Mesendoderm (in vitro differentiated cells): ENCODE measurements around the gene TMEM244.

Experiments
- DNase-seq: peaks from one replicate; pipeline ENCODE4 v3.0.0; 2013
- H2AK5ac ChIP-seq: 2 replicates; pipeline ENCODE4 v1.6.1; 2013; ENCODE audit warnings: low read length, inconsistent platforms
- H2BK120ac ChIP-seq: 2 replicates; pipeline ENCODE4 v1.6.1; 2013; ENCODE audit warnings: low read depth, mild to moderate bottlenecking, low read length, moderate library complexity, mixed read lengths
- H2BK15ac ChIP-seq: replicated peaks from 2 replicates; pipeline ENCODE4 v1.6.1; 2013; ENCODE audit warnings: low read depth, mild to moderate bottlenecking, moderate library complexity
- H2BK5ac ChIP-seq: 2 replicates; pipeline ENCODE4 v1.6.1; 2013; ENCODE audit warnings: low read length, inconsistent platforms
- H3K18ac ChIP-seq: 2 replicates; pipeline ENCODE4 v1.6.1; 2013; ENCODE audit warnings: mild to moderate bottlenecking, low read length, mixed read lengths
- H3K23ac ChIP-seq: one replicate; pipeline ENCODE4 v1.6.1; 2013; ENCODE audit warnings: low read length
- H3K27ac ChIP-seq: 2 replicates; pipeline ENCODE4 v1.5.1; 2013; ENCODE audit warnings: low read depth, mild to moderate bottlenecking, inconsistent platforms, low read length, moderate library complexity
- H3K27me3 ChIP-seq: 2 replicates; pipeline ENCODE4 v1.6.1; 2013; ENCODE audit warnings: low read length, control low read depth, mild to moderate bottlenecking, inconsistent platforms; ENCODE audit not compliant: insufficient read depth, poor library complexity
- H3K36me3 ChIP-seq: 2 replicates; pipeline ENCODE4 v1.6.1; 2013; ENCODE audit warnings: low read length, inconsistent platforms; ENCODE audit not compliant: control insufficient read depth, insufficient read depth
- H3K4ac ChIP-seq: one replicate; pipeline ENCODE4 v1.6.1; 2013; ENCODE audit warnings: low read depth, mild to moderate bottlenecking, low read length, moderate library complexity
- H3K4me1 ChIP-seq: 2 replicates; pipeline ENCODE4 v1.6.1; 2013; ENCODE audit warnings: low read depth, low read length, inconsistent platforms; ENCODE audit not compliant: control insufficient read depth
- H3K4me2 ChIP-seq: 2 replicates; pipeline ENCODE4 v1.6.1; 2013; ENCODE audit warnings: low read length
- H3K4me3 ChIP-seq: 2 replicates; pipeline ENCODE4 v1.5.1; 2013; ENCODE audit warnings: mild to moderate bottlenecking, low read length
- H3K56ac ChIP-seq: one replicate; pipeline ENCODE4 v1.6.1; 2013; ENCODE audit warnings: low read length
- H3K79me1 ChIP-seq: 2 replicates; pipeline ENCODE4 v1.6.1; 2013; ENCODE audit warnings: low read length, inconsistent platforms
- H3K79me2 ChIP-seq: 2 replicates; pipeline ENCODE4 v1.6.1; 2013; ENCODE audit warnings: mild to moderate bottlenecking, low read length; ENCODE audit not compliant: control insufficient read depth, insufficient read depth
- H3K9ac ChIP-seq: 2 replicates; pipeline ENCODE4 v1.6.1; 2013; ENCODE audit warnings: low read length, inconsistent platforms
- H4K5ac ChIP-seq: one replicate; pipeline ENCODE4 v1.6.1; 2013; ENCODE audit warnings: low read length
- H4K8ac ChIP-seq: one replicate; pipeline ENCODE4 v1.6.1; 2013; ENCODE audit warnings: low read depth, mild to moderate bottlenecking, control low read depth, low read length, moderate library complexity
- WGBS: extraction: QIAGEN DNeasy Blood & Tissue Kit; methylation state at CpG from one replicate; pipeline ENCODE4 v1.1.7; 2013; ENCODE audit warnings: low lambda C conversion rate, missing lambda C conversion rate; ENCODE audit not compliant: insufficient coverage; ENCODE audit errors: extremely low coverage; 5-methylcytosine and 5-hydroxymethylcytosine counted together

The TMEM244 gene

GRCh38 chr6:129801909-129802308 lies 59.2 kb downstream of the TMEM244 start:
- Histone ChIP-seq H3K9ac (no peak overlapping the region), H3K79me2 (no peaks in the 10 kb centered on the region), H3K27ac (no peak overlapping the region), H3K4ac (no peak overlapping the region), H4K5ac (no peak overlapping the region), H3K36me3 (no peaks in the 10 kb centered on the region), H4K8ac (no peak overlapping the region), H3K27me3 (no peaks in the 10 kb centered on the region), H3K23ac (no peak overlapping the region), H3K79me1 (no peaks in the 10 kb centered on the region), H3K4me1 (no peaks in the 10 kb centered on the region), H3K4me2 (no peak overlapping the region), H2BK120ac (no peak overlapping the region), H3K4me3 (no peak overlapping the region), H2AK5ac (no peak overlapping the region), H3K18ac (no peak overlapping the region), H2BK15ac (no peak overlapping the region), H3K56ac (no peak overlapping the region), H2BK5ac (no peak overlapping the region)
- no CpG with 5 or more reads among the region's 4 CpGs for WGBS
- peak; percentile 77 for DNase-seq

GRCh38 chr6:129795261-129795660 lies 65.9 kb downstream of the TMEM244 start:
- DNase-seq = no peak
- H3K79me2 ChIP-seq = no peaks in the 10 kb centered on the region
- WGBS = no CpG with 5 or more reads among the region's 2 CpGs

GRCh38 chr6:129793447-129793846 lies 67.7 kb downstream of the TMEM244 start:
- Histone ChIP-seq H4K5ac (no peak overlapping the region), H3K23ac (no peak overlapping the region), H4K8ac (no peak overlapping the region), H3K36me3 (no peaks in the 10 kb centered on the region), H3K79me1 (no peaks in the 10 kb centered on the region), H3K18ac (no peak overlapping the region), H2AK5ac (no peak overlapping the region), H3K4me1 (no peaks in the 10 kb centered on the region), H3K4ac (no peak overlapping the region), H3K79me2 (no peaks in the 10 kb centered on the region), H3K4me3 (no peak overlapping the region), H2BK5ac (no peak overlapping the region), H2BK120ac (no peak overlapping the region), H3K27me3 (no peaks in the 10 kb centered on the region), H3K9ac (no peak overlapping the region), H3K4me2 (no peak overlapping the region), H2BK15ac (no peak overlapping the region), H3K27ac (no peak overlapping the region), H3K56ac (no peak overlapping the region)
- no peak for DNase-seq
- no CpG with 5 or more reads among the region's 7 CpGs for WGBS

More at GRCh38 chr6:129795261-129795660, 65.9 kb downstream of the TMEM244 start:
- Histone ChIP-seq H2BK5ac (no peak overlapping the region), H3K18ac (no peak overlapping the region), H3K4me3 (no peak overlapping the region), H3K4me1 (no peaks in the 10 kb centered on the region), H3K56ac (no peak overlapping the region), H2BK120ac (no peak overlapping the region), H3K9ac (no peak overlapping the region), H3K36me3 (no peaks in the 10 kb centered on the region), H4K8ac (no peak overlapping the region), H3K4me2 (no peak overlapping the region), H2AK5ac (no peak overlapping the region), H3K23ac (no peak overlapping the region), H3K27me3 (no peaks in the 10 kb centered on the region), H3K4ac (no peak overlapping the region), H4K5ac (no peak overlapping the region), H3K79me1 (no peaks in the 10 kb centered on the region), H3K27ac (no peak overlapping the region), H2BK15ac (no peak overlapping the region)

- Histone ChIP-seq H3K27ac (no peak overlapping the region), H3K79me2 (no peaks in the 10 kb centered on the region), H3K4me1 (no peaks in the 10 kb centered on the region), H4K5ac (no peak overlapping the region), H4K8ac (no peak overlapping the region), H2BK5ac (no peak overlapping the region), H2BK120ac (no peak overlapping the region), H3K27me3 (no peaks in the 10 kb centered on the region), H2AK5ac (no peak overlapping the region), H3K23ac (no peak overlapping the region), H3K4me2 (no peak overlapping the region), H2BK15ac (no peak overlapping the region), H3K4me3 (no peak overlapping the region), H3K79me1 (no peaks in the 10 kb centered on the region), H3K9ac (no peak overlapping the region), H3K4ac (no peak overlapping the region), H3K36me3 (no peaks in the 10 kb centered on the region), H3K56ac (no peak overlapping the region), H3K18ac (no peak overlapping the region)
- WGBS = no CpG with 5 or more reads among the region's 4 CpGs
- DNase-seq = no peak
These were observed 69.1 kb downstream of the TMEM244 start for GRCh38 chr6:129792049-129792448.

- H4K8ac ChIP-seq = no peak overlapping the region
- H3K23ac ChIP-seq = no peak overlapping the region
- H3K27ac ChIP-seq = no peak overlapping the region
- no CpG with 5 or more reads among the region's 1 CpG for WGBS
- H2AK5ac ChIP-seq = no peak overlapping the region
- H3K36me3 ChIP-seq = no peaks in the 10 kb centered on the region
- H3K18ac ChIP-seq = no peak overlapping the region
- no peaks in the 10 kb centered on the region for H3K79me2 ChIP-seq
- H2BK120ac ChIP-seq = no peak overlapping the region
- no peaks in the 10 kb centered on the region for H3K79me1 ChIP-seq
- H3K9ac ChIP-seq = no peak overlapping the region
- H2BK15ac ChIP-seq = no peak overlapping the region
- no peaks in the 10 kb centered on the region for H3K4me1 ChIP-seq
- DNase-seq = no peak
- H2BK5ac ChIP-seq = no peak overlapping the region
- H3K56ac ChIP-seq = no peak overlapping the region
- H3K4ac ChIP-seq = no peak overlapping the region
- H3K4me2 ChIP-seq = no peak overlapping the region
- H3K27me3 ChIP-seq = no peaks in the 10 kb centered on the region
- H4K5ac ChIP-seq = no peak overlapping the region
- H3K4me3 ChIP-seq = no peak overlapping the region
These were observed 70.3 kb downstream of the TMEM244 start for GRCh38 chr6:129790785-129791184.

GRCh38 chr6:129789974-129790373 lies 71.1 kb downstream of the TMEM244 start:
- Histone ChIP-seq H3K4me2 (no peak overlapping the region), H3K23ac (no peak overlapping the region), H3K79me2 (no peaks in the 10 kb centered on the region), H3K36me3 (no peaks in the 10 kb centered on the region), H2BK15ac (no peak overlapping the region), H4K5ac (no peak overlapping the region), H3K27ac (no peak overlapping the region), H3K27me3 (no peaks in the 10 kb centered on the region), H2BK5ac (no peak overlapping the region), H3K56ac (no peak overlapping the region), H3K18ac (no peak overlapping the region), H3K4me1 (no peaks in the 10 kb centered on the region), H3K79me1 (no peaks in the 10 kb centered on the region), H3K4me3 (no peak overlapping the region), H3K4ac (no peak overlapping the region), H4K8ac (no peak overlapping the region), H3K9ac (no peak overlapping the region), H2AK5ac (no peak overlapping the region), H2BK120ac (no peak overlapping the region)
- DNase-seq = no peak
